Liver (tissue), 9 donors: Measurements from ENCODE around the gene PAGE2B. TPM values are rescaled to one million over a fixed set of nuclear protein-coding genes. Genes with fewer than 3 reads are reported as not detected.

Experiments used
- DNase-seq: peaks from one replicate; pipeline ENCODE4 v3.0.0-alpha.2; 2017; ENCODE audit warnings: low spot score
- H3K27ac ChIP-seq, 2 donors: one replicate each; pipeline ENCODE4 v1.7.0; 2013; ENCODE audit warnings: inconsistent platforms in 2 of 2, low read length in 2 of 2, control low read depth in 1 of 2, low read depth in 1 of 2, mild to moderate bottlenecking in 1 of 2
- H3K27me3 ChIP-seq, 4 donors: one replicate each; pipeline versions ENCODE4 v1.6.1 to v1.7.0; 2013; ENCODE audit warnings: low read length in 3 of 4, inconsistent platforms in 1 of 4, mild to moderate bottlenecking in 1 of 4, moderate library complexity in 1 of 4; ENCODE audit not compliant: control insufficient read depth in 4 of 4, insufficient read depth in 4 of 4
- H3K36me3 ChIP-seq, 4 donors: one replicate each; pipeline versions ENCODE4 v1.6.1 to v1.7.0; 2013; ENCODE audit warnings: low read length in 3 of 4, mild to moderate bottlenecking in 3 of 4, low read depth in 1 of 4, moderate library complexity in 1 of 4; ENCODE audit not compliant: control insufficient read depth in 4 of 4, insufficient read depth in 3 of 4
- H3K4me1 ChIP-seq, 4 donors: one replicate each; pipeline versions ENCODE4 v1.6.1 to v1.7.0; 2013; ENCODE audit warnings: low read length in 3 of 4, mild to moderate bottlenecking in 3 of 4, moderate library complexity in 1 of 4; ENCODE audit not compliant: control insufficient read depth in 4 of 4, insufficient read depth in 4 of 4
- H3K4me3 ChIP-seq, 3 donors: one replicate each; pipeline versions ENCODE4 v1.6.1 to v1.7.0; 2013; ENCODE audit warnings: low read length in 3 of 3, control low read depth in 1 of 3, low read depth in 1 of 3, mild to moderate bottlenecking in 1 of 3
- H3K9ac ChIP-seq, 2 donors: one replicate each; pipeline ENCODE4 v1.7.0; 2013; ENCODE audit warnings: low read length in 2 of 2, mild to moderate bottlenecking in 2 of 2, moderate library complexity in 2 of 2, control low read depth in 1 of 2, low read depth in 1 of 2
- H3K9me3 ChIP-seq, 4 donors: one replicate each; pipeline versions ENCODE4 v1.6.1 to v1.7.0; 2013; ENCODE audit warnings: low read length in 3 of 4; ENCODE audit not compliant: control insufficient read depth in 4 of 4
- EGR1 ChIP-seq, 2 donors: IDR thresholded peaks; 2 replicates each; pipeline ENCODE4 v1.6.1; 2016 to 2018; ENCODE audit warnings: antibody characterized with exemption in 2 of 2, low read depth in 2 of 2
- FOXA1 ChIP-seq: IDR thresholded peaks from 2 replicates; pipeline ENCODE4 v1.6.1; 2016; ENCODE audit warnings: antibody characterized with exemption
- FOXA2 ChIP-seq: IDR thresholded peaks from 2 replicates; pipeline ENCODE4 v1.6.1; 2016; ENCODE audit warnings: antibody characterized with exemption
- GABPA ChIP-seq, 2 donors: IDR thresholded peaks in 1 of 2; conservative IDR thresholded peaks in 1 of 2; 2 replicates each; pipeline ENCODE4 v1.6.1; 2016; ENCODE audit warnings: antibody characterized with exemption in 2 of 2, mild to moderate bottlenecking in 1 of 2, moderate library complexity in 1 of 2
- HNF4A ChIP-seq, 2 donors: conservative IDR thresholded peaks; 2 replicates each; pipeline ENCODE4 v1.6.1; 2016; ENCODE audit warnings: antibody characterized with exemption in 2 of 2, mild to moderate bottlenecking in 2 of 2
- HNF4G ChIP-seq: IDR thresholded peaks from 2 replicates; pipeline ENCODE4 v1.6.1; 2016; ENCODE audit warnings: antibody characterized with exemption
- JUND ChIP-seq, 2 donors: IDR thresholded peaks; 2 replicates each; pipeline ENCODE4 v1.6.1; 2016; ENCODE audit warnings: antibody characterized with exemption in 2 of 2
- NR2F2 ChIP-seq: IDR thresholded peaks from 2 replicates; pipeline ENCODE4 v1.6.1; 2016; ENCODE audit warnings: antibody characterized with exemption
- RAD21 ChIP-seq, 2 donors: IDR thresholded peaks; 2 replicates each; pipeline ENCODE4 v1.6.1; 2016; ENCODE audit warnings: antibody characterized with exemption in 2 of 2, mild to moderate bottlenecking in 2 of 2
- RXRA ChIP-seq, 2 donors: IDR thresholded peaks; 2 replicates each; pipeline ENCODE4 v1.6.1; 2017 to 2018; ENCODE audit warnings: antibody characterized with exemption in 2 of 2, mild to moderate bottlenecking in 1 of 2
- SP1 ChIP-seq: IDR thresholded peaks from 2 replicates; pipeline ENCODE4 v1.6.1; 2018; ENCODE audit warnings: antibody characterized with exemption, mild to moderate bottlenecking
- TAF1 ChIP-seq: conservative IDR thresholded peaks from 2 replicates; pipeline ENCODE4 v1.6.1; 2016; ENCODE audit warnings: antibody characterized with exemption, mild to moderate bottlenecking
- YY1 ChIP-seq: IDR thresholded peaks from 2 replicates; pipeline ENCODE4 v1.6.1; 2016; ENCODE audit warnings: antibody characterized with exemption, mild to moderate bottlenecking
- WGBS: extraction: QIAGEN DNeasy Blood & Tissue Kit; methylation state at CpG from one replicate; pipeline ENCODE4 v1.1.7; 2013; 5-methylcytosine and 5-hydroxymethylcytosine counted together
- polyA plus RNA-seq, 2 donors: library from polyadenylated mRNA; stranded (reverse) in 1 of 2; unstranded in 1 of 2; fragments of 200-250 nt in 1 of 2; fragments of >200 nt in 1 of 2; fragmentation: Nextera tagmentation in 1 of 2; extraction: Ambion mirVana in 1 of 2; gene quantifications; one replicate each; pipeline versions ENCODE4 v1.2.1 to v1.2.3, GENCODE V29; 2013 to 2015
- total RNA-seq, 2 donors: library from RNA; depleted of rRNA; stranded (reverse); fragments of >200 nt; gene quantifications; one replicate each; pipeline ENCODE4 v1.2.3, GENCODE V29; 2014
- TF ChIP-seq, protein P1 (sequence below): IDR thresholded peaks from 2 replicates; pipeline ENCODE4 v1.6.1; 2016; ENCODE audit warnings: antibody characterized with exemption, mild to moderate bottlenecking
- TF ChIP-seq, protein P2 (sequence below): IDR thresholded peaks from 2 replicates; pipeline ENCODE4 v1.6.1; 2016; ENCODE audit warnings: antibody characterized with exemption
- TF ChIP-seq, protein P3 (sequence below): IDR thresholded peaks from 2 replicates; pipeline ENCODE4 v1.6.1; 2016; ENCODE audit warnings: antibody characterized with exemption
- TF ChIP-seq, protein P4 (sequence below): IDR thresholded peaks from 2 replicates; pipeline ENCODE4 v1.6.1; 2016; ENCODE audit warnings: antibody characterized with exemption
- TF ChIP-seq, protein P5 (sequence below): fragments of 150-350 bp; IDR thresholded peaks from 2 replicates; pipeline ENCODE4 v1.5.1; 2017; ENCODE audit warnings: improper control_type of control experiment, low read depth, low read length; ENCODE audit not compliant: missing input control
- donor health status: healthy.
- donor health status: healthy.
- donor health status: healthy.
- donor health status: healthy.
- donor health status: healthy.

The PAGE2B gene
- total and polyA plus RNA-seq, 4 donors: 0.28 TPM; not detected in 3

DNA sequence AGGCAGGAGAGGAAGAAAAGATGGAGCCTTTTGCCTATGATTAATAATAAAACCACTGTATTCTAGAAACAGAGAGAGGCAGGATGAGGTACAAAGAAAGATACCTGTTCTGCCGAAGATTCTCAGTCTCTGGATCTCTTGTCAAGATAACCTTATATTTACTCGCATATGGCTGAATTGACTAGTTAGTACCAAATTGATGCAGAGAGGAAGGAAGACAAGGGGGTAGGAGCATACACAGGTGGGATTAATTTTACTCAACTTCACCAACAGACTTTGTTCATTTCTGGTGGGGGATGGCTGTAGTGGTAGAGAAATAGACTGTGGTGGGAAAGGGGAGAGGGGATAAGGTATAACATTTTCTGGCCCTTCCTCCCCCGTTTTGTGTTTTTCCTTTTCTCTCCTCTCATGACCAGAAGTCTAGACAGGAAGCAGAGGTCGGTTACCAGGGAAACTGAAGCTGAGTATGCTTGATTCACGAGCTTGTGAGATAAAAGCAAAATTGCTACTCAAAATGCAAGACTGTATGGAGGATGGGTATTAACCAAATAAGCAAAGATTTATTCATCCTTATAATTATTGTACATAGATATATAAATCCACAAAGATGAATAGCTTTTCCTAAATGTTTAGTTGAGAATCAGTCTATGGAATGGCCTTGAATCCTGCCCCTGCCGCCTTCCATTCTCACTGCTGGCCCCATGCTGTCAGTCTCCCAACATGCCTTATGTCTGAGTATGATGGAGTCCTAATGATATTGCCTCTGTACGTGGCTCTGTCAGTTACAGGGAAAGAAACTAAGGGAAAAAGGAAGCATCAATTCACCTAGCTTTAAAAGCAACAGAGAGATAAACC lies 17.8 kb upstream of the PAGE2B start:
- H3K4me3 ChIP-seq: no peak overlapping the region
- H3K9me3 ChIP-seq: no peaks in the 10 kb centered on the region
- no peak overlapping the region for H3K9ac ChIP-seq
- no peaks in the 10 kb centered on the region for H3K36me3 ChIP-seq
- WGBS: 45% methylated on average over 7 of the region's 7 CpGs
- no peak overlapping the region for H3K27ac ChIP-seq
- H3K27me3 ChIP-seq: no peaks in the 10 kb centered on the region
- H3K4me1 ChIP-seq: peaks cover 0 to 4% (median 0%) of the 10 kb centered on the region in 4 donors
- no peak for DNase-seq
- TF ChIP-seq GABPA (IDR thresholded peaks at IDR 0.05 in 1 of 2, conservative IDR thresholded peaks at IDR 0.05 in 1 of 2): no peak
- no peak for TF ChIP-seq NR2F2
- no peak for TF ChIP-seq RXRA (IDR thresholded peaks at IDR 0.05)
- TF ChIP-seq, protein P1, sequence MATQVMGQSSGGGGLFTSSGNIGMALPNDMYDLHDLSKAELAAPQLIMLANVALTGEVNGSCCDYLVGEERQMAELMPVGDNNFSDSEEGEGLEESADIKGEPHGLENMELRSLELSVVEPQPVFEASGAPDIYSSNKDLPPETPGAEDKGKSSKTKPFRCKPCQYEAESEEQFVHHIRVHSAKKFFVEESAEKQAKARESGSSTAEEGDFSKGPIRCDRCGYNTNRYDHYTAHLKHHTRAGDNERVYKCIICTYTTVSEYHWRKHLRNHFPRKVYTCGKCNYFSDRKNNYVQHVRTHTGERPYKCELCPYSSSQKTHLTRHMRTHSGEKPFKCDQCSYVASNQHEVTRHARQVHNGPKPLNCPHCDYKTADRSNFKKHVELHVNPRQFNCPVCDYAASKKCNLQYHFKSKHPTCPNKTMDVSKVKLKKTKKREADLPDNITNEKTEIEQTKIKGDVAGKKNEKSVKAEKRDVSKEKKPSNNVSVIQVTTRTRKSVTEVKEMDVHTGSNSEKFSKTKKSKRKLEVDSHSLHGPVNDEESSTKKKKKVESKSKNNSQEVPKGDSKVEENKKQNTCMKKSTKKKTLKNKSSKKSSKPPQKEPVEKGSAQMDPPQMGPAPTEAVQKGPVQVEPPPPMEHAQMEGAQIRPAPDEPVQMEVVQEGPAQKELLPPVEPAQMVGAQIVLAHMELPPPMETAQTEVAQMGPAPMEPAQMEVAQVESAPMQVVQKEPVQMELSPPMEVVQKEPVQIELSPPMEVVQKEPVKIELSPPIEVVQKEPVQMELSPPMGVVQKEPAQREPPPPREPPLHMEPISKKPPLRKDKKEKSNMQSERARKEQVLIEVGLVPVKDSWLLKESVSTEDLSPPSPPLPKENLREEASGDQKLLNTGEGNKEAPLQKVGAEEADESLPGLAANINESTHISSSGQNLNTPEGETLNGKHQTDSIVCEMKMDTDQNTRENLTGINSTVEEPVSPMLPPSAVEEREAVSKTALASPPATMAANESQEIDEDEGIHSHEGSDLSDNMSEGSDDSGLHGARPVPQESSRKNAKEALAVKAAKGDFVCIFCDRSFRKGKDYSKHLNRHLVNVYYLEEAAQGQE: no peak
- TF ChIP-seq SP1: no peak
- TF ChIP-seq HNF4A (conservative IDR thresholded peaks at IDR 0.05): no peak
- TF ChIP-seq EGR1 (IDR thresholded peaks at IDR 0.05; ENCODE audit: low read depth in 2 of 2): no peak
- TF ChIP-seq JUND (IDR thresholded peaks at IDR 0.05): no peak
- no peak for TF ChIP-seq HNF4G
- TF ChIP-seq, protein P2, sequence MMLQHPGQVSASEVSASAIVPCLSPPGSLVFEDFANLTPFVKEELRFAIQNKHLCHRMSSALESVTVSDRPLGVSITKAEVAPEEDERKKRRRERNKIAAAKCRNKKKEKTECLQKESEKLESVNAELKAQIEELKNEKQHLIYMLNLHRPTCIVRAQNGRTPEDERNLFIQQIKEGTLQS: no peak
- TF ChIP-seq, protein P3, sequence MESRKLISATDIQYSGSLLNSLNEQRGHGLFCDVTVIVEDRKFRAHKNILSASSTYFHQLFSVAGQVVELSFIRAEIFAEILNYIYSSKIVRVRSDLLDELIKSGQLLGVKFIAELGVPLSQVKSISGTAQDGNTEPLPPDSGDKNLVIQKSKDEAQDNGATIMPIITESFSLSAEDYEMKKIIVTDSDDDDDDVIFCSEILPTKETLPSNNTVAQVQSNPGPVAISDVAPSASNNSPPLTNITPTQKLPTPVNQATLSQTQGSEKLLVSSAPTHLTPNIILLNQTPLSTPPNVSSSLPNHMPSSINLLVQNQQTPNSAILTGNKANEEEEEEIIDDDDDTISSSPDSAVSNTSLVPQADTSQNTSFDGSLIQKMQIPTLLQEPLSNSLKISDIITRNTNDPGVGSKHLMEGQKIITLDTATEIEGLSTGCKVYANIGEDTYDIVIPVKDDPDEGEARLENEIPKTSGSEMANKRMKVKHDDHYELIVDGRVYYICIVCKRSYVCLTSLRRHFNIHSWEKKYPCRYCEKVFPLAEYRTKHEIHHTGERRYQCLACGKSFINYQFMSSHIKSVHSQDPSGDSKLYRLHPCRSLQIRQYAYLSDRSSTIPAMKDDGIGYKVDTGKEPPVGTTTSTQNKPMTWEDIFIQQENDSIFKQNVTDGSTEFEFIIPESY: no peak
- TF ChIP-seq TAF1: no peak
- no peak for TF ChIP-seq FOXA2
- no peak for TF ChIP-seq YY1
- TF ChIP-seq, protein P4, sequence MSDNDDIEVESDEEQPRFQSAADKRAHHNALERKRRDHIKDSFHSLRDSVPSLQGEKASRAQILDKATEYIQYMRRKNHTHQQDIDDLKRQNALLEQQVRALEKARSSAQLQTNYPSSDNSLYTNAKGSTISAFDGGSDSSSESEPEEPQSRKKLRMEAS: no peak
- TF ChIP-seq, protein P5, sequence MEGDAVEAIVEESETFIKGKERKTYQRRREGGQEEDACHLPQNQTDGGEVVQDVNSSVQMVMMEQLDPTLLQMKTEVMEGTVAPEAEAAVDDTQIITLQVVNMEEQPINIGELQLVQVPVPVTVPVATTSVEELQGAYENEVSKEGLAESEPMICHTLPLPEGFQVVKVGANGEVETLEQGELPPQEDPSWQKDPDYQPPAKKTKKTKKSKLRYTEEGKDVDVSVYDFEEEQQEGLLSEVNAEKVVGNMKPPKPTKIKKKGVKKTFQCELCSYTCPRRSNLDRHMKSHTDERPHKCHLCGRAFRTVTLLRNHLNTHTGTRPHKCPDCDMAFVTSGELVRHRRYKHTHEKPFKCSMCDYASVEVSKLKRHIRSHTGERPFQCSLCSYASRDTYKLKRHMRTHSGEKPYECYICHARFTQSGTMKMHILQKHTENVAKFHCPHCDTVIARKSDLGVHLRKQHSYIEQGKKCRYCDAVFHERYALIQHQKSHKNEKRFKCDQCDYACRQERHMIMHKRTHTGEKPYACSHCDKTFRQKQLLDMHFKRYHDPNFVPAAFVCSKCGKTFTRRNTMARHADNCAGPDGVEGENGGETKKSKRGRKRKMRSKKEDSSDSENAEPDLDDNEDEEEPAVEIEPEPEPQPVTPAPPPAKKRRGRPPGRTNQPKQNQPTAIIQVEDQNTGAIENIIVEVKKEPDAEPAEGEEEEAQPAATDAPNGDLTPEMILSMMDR: no peak
- no peak for TF ChIP-seq FOXA1
- no peak for TF ChIP-seq RAD21 (IDR thresholded peaks at IDR 0.05)
